GM12878 (cell line): Measurements from ENCODE around the gene CHD9. TPM values are rescaled to one million over a fixed set of nuclear protein-coding genes. Genes with fewer than 3 reads are reported as not detected.

ENCODE experiments used
- ATAC-seq: fragments of 200-7000 bp; cut with Tn5 transposase; 3 replicates; pipeline ENCODE4 v1.9.1; 2020; ENCODE audit warnings: mild to moderate bottlenecking, moderate library complexity
- BruUV-seq: library from RNA; stranded (reverse); fragments of 400-500 nt; replicated peaks from 2 replicates; lab custom pipeline; 2021; lab: Mats Ljungman, UMichigan
- CTCF ChIA-PET: fragments of 300-600 bp; sonication (Branson Sonifier 250); formaldehyde crosslinking; extraction: SDS; loops from one replicate; lab custom pipeline; 2021; ENCODE audit warnings: inconsistent platforms; lab: Yijun Ruan, JAX
- POLR2A ChIA-PET: fragments of 350-600 bp; formaldehyde crosslinking; extraction: SDS; loops from one replicate; lab custom pipeline; 2021; ENCODE audit warnings: inconsistent platforms; lab: Charles Lee
- RAD21 ChIA-PET: fragments of 300-600 bp; sonication (Branson Sonifier 250); formaldehyde crosslinking; loops from one replicate; lab custom pipeline; 2023; ENCODE audit warnings: antibody characterized with exemption; ENCODE audit not compliant: unreplicated experiment; lab: Charles Lee
- SMC1A ChIA-PET: fragments of 300-600 bp; sonication (Branson Sonifier 250); formaldehyde crosslinking; loops from one replicate; lab custom pipeline; 2023; ENCODE audit not compliant: unreplicated experiment, uncharacterized antibody; lab: Charles Lee
- DNase-seq: peaks from one replicate; pipeline ENCODE4 v3.0.0-alpha.2; 2011; ENCODE audit warnings: low read depth, low spot score
- FAIRE-seq: peaks from 3 replicates; lab custom pipeline; 2011; peaks lifted over from hg19 to GRCh38; lab: Jason Lieb, UNC
- H2AFZ ChIP-seq: 2 replicates; pipeline ENCODE4 v1.6.0; 2011; ENCODE audit warnings: low read depth, low read length, control low read depth; ENCODE audit not compliant: control insufficient read depth
- H3K27ac ChIP-seq: 2 replicates; pipeline ENCODE4 v1.5.1; 2011; ENCODE audit warnings: control low read depth; ENCODE audit not compliant: control insufficient read depth, insufficient read depth
- H3K27me3 ChIP-seq, 2 experiments: replicated peaks in 1 of 2; 2 replicates each; pipeline versions ENCODE4 v1.6.0 to v1.6.1; 2011; ENCODE audit warnings: low read length in 1 of 2; ENCODE audit not compliant: control insufficient read depth in 2 of 2, insufficient read depth in 2 of 2
- H3K36me3 ChIP-seq, 2 experiments: 2 replicates each; pipeline ENCODE4 v1.5.1; 2011; ENCODE audit warnings: low read length in 1 of 2; ENCODE audit not compliant: control insufficient read depth in 2 of 2, insufficient read depth in 2 of 2
- H3K4me1 ChIP-seq: 2 replicates; pipeline ENCODE4 v1.6.1; 2011; ENCODE audit warnings: mild to moderate bottlenecking, low read length, moderate library complexity, mixed read lengths; ENCODE audit not compliant: control insufficient read depth, insufficient read depth
- H3K4me2 ChIP-seq: 2 replicates; pipeline ENCODE4 v1.6.0; 2011; ENCODE audit warnings: control low read depth; ENCODE audit not compliant: control insufficient read depth, insufficient read depth
- H3K4me3 ChIP-seq: fragments of 200-600 bp; sonication (generic); 2 replicates; pipeline ENCODE4 v1.5.1; 2016
- H3K79me2 ChIP-seq: 2 replicates; pipeline ENCODE4 v1.6.0; 2011; ENCODE audit warnings: low read length; ENCODE audit not compliant: control insufficient read depth, insufficient read depth
- H3K9ac ChIP-seq: 2 replicates; pipeline ENCODE4 v1.8.0; 2011; ENCODE audit warnings: low read length, control low read depth, mixed read lengths; ENCODE audit not compliant: control insufficient read depth, insufficient read depth
- H3K9me3 ChIP-seq: replicated peaks from 3 replicates; pipeline ENCODE4 v1.5.1; 2011; ENCODE audit warnings: mild to moderate bottlenecking, low read length; ENCODE audit not compliant: control insufficient read depth, insufficient read depth
- H4K20me1 ChIP-seq: 2 replicates; pipeline ENCODE4 v1.6.0; 2011; ENCODE audit not compliant: control insufficient read depth, insufficient read depth
- ASH2L ChIP-seq: fragments of 300-600, 200-600 bp; sonication (generic); IDR thresholded peaks from 2 replicates; pipeline ENCODE4 v1.6.1; 2017; ENCODE audit warnings: low read depth, mild to moderate bottlenecking, borderline replicate concordance
- IKZF2 ChIP-seq, 2 experiments: fragments of 450-650 bp; IDR thresholded peaks; 2 replicates each; pipeline ENCODE4 v1.6.1; 2017; ENCODE audit warnings: mild to moderate bottlenecking in 2 of 2, moderate library complexity in 2 of 2
- POLR2AphosphoS5 ChIP-seq: IDR thresholded peaks from 2 replicates; pipeline ENCODE4 v1.6.1; 2011; ENCODE audit warnings: mild to moderate bottlenecking, low read length, inconsistent platforms
- SPI1 ChIP-seq: IDR thresholded peaks from 2 replicates; pipeline ENCODE4 v1.6.1; 2011; ENCODE audit warnings: low read depth, mild to moderate bottlenecking, low read length, moderate library complexity, borderline replicate concordance; ENCODE audit not compliant: insufficient read depth
- SUZ12 ChIP-seq: fragments of 200-600 bp; sonication (generic); IDR thresholded peaks from one replicate; pipeline ENCODE4 v1.6.1; 2018; ENCODE audit warnings: antibody characterized with exemption, mild to moderate bottlenecking; ENCODE audit not compliant: unreplicated experiment
- WGBS: methylation state at CpG from one replicate; pipeline ENCODE4 v1.1.6; 2016; ENCODE audit warnings: low lambda C conversion rate; ENCODE audit not compliant: insufficient replicate concordance, insufficient coverage; ENCODE audit errors: missing lambda C conversion rate; 5-methylcytosine and 5-hydroxymethylcytosine counted together
- in situ Hi-C: fragments of 300-500 bp; cut with MboI; formaldehyde crosslinking; loops from 9 replicates; pipeline ENCODE4 v1.14.3; 2018; ENCODE audit warnings: mixed read lengths
- intact Hi-C: fragments of 100-400 bp; cut with micrococcal nuclease; formaldehyde crosslinking; loops from one replicate; pipeline ENCODE4 v1.14.2; 2022; ENCODE audit not compliant: unreplicated experiment
- polyA plus RNA-seq, 11 experiments: library from polyadenylated mRNA; depleted of rRNA in 4 of 11; unstranded in 6 of 11; stranded (reverse) in 5 of 11; fragments of >200 nt; fragmentation: Nextera tagmentation in 4 of 11; fragmentation: Illumina TruSeq in 1 of 11; extraction: Ambion mirVana in 4 of 11; extraction: Trizol in 1 of 11; gene quantifications; 1 replicate in 1 of 11; 2 replicates in 10 of 11; pipeline versions ENCODE4 v1.2.1 to v1.2.3, GENCODE V29; 2011 to 2016; ENCODE audit warnings: inconsistent platforms in 2 of 11, missing spikeins in 2 of 11, low read depth in 1 of 11
- total RNA-seq, 4 experiments: library from RNA; depleted of rRNA in 3 of 4; stranded (reverse); fragments of >200 nt in 3 of 4; fragmentation: Illumina TruSeq in 1 of 4; extraction: Trizol in 1 of 4; gene quantifications; 2 replicates each; pipeline versions ENCODE4 v1.2.1 to v1.2.3, GENCODE V29; 2013 to 2021
- TF ChIP-seq, protein P1 (sequence below): fragments of 450-650 bp; IDR thresholded peaks from 2 replicates; pipeline ENCODE4 v1.6.1; 2016; ENCODE audit warnings: mild to moderate bottlenecking
- TF ChIP-seq, protein P2 (sequence below): fragments of 450-650 bp; IDR thresholded peaks from 2 replicates; pipeline ENCODE4 v1.6.1; 2017; ENCODE audit warnings: mild to moderate bottlenecking, low read depth, inconsistent platforms; ENCODE audit not compliant: poor library complexity, severe bottlenecking
- TF ChIP-seq, protein P3 (sequence below): fragments of 450-650 bp; IDR thresholded peaks from 2 replicates; pipeline ENCODE4 v1.6.1; 2016; ENCODE audit warnings: mild to moderate bottlenecking, moderate library complexity, borderline replicate concordance
- TF ChIP-seq, protein P4 (sequence below): IDR thresholded peaks from 2 replicates; pipeline ENCODE4 v1.6.1; 2012; ENCODE audit warnings: low read depth, low read length, improper control_type of control experiment

CHD9 gene
- total and polyA plus RNA-seq, 10 of the 15 experiments (the other 5 are each of a cell fraction or from before 2014, with no cell fraction given) = 29.2 to 95.7 (median 54.3) TPM

DNA sequence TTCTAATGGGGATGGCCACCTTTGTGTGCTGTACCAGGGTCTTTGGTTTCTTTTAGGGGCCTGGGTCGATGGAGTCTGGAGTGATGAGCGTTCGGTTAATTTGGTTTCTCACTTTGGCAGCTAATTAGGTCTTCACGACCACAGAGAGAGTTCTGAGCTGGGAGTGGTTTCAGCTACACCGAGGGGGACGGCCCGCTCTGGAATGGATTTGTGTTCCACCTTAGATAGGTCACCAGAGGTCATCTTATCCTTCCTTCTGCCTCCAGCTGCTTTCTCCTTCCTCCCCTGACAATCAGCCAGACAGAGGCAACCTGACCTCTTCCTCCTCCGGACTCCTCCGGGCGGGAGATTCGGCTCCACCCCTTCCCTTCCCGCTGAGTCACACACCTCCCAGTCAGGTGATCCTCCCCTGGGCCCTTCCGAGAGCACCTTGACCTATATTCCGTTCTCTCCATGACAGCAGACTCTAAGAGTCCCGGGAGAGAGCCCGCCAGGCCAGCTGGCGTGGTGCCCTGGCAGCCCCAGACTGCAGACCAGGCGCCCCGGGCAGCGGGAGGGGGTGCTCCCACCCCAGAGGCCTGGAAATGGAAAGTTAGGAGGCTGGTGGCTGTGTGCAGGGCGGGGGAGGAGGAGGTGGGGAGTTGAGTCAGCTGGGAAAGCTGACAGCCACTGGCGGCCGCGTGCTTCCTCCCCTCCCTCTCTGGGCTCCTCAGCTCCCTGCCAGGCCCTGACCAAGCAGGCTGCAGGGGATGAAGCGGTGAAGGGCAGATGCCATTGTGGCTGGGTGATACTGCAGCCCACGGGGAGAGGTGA lies 44.7 kb downstream of the CHD9 start (continued):
- TF ChIP-seq, protein P1, sequence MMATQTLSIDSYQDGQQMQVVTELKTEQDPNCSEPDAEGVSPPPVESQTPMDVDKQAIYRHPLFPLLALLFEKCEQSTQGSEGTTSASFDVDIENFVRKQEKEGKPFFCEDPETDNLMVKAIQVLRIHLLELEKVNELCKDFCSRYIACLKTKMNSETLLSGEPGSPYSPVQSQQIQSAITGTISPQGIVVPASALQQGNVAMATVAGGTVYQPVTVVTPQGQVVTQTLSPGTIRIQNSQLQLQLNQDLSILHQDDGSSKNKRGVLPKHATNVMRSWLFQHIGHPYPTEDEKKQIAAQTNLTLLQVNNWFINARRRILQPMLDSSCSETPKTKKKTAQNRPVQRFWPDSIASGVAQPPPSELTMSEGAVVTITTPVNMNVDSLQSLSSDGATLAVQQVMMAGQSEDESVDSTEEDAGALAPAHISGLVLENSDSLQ = peak; percentile 22; the same call in 1 of the 2 replicates
- TF ChIP-seq, protein P2, sequence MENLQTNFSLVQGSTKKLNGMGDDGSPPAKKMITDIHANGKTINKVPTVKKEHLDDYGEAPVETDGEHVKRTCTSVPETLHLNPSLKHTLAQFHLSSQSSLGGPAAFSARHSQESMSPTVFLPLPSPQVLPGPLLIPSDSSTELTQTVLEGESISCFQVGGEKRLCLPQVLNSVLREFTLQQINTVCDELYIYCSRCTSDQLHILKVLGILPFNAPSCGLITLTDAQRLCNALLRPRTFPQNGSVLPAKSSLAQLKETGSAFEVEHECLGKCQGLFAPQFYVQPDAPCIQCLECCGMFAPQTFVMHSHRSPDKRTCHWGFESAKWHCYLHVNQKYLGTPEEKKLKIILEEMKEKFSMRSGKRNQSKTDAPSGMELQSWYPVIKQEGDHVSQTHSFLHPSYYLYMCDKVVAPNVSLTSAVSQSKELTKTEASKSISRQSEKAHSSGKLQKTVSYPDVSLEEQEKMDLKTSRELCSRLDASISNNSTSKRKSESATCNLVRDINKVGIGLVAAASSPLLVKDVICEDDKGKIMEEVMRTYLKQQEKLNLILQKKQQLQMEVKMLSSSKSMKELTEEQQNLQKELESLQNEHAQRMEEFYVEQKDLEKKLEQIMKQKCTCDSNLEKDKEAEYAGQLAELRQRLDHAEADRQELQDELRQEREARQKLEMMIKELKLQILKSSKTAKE = peak; percentile 81
- TF ChIP-seq POLR2AphosphoS5 = peak; percentile 17; the same call in 1 of the 2 replicates
- TF ChIP-seq, all 136 proteins: peak for 38

DNA sequence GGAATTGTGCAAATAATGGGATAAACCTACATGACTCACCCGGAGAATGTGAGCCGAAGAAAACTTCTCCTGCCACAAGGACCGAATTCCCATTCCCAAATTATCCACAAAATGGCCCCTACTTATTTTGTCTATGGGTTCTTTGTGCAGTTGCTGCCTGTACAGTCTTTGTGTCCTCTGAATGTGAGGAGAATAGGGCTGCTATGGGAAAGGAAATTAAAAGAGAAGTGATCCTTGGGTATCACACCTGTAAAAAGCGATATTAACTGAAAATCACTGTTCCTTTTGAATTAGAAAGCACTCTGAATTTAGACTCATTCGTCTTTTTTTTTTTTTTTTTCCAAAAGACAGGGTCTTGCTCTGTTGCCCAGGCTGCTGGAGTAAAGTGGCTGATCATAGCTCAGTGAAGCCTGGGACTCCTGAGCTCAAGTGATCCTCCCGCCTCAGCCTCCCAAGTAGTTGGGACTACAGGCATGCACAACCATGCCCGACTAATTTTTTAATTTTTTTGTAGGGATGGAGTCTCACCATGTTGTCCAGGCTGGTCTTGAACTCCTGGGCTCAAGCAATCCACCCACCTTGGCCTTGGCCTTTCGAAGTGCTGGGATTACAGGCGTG lies 45.4 kb downstream of the CHD9 start:
- H3K79me2 ChIP-seq = peaks cover 49% of the 10 kb centered on the region
- 76% methylated on average over 8 of the region's 9 CpGs for WGBS
- no peaks in the 10 kb centered on the region for H3K27me3 ChIP-seq
- no peaks in the 10 kb centered on the region for H3K9me3 ChIP-seq
- ChIA-PET CTCF (interaction anchor here (1.0 to 3.3 kb wide), 10 partner anchors 11 to 61 kb away, joined by 3 to 17 read pairs (median 7); partner anchors contain the start of gene CHD9), POLR2A (interaction anchor here (0.6 to 6.8 kb wide), 11 partner anchors 9 to 112 kb away, joined by 3 to 142 read pairs (median 4); partner anchors contain the start of gene CHD9), RAD21 (interaction anchor here (0.6 to 10.4 kb wide), 14 partner anchors 8 to 110 kb away, joined by 3 to 107 read pairs (median 4); partner anchors contain the start of gene CHD9), SMC1A (interaction anchor here (0.9 to 11.1 kb wide), 11 partner anchors 9 to 109 kb away, joined by 3 to 270 read pairs (median 9); partner anchors contain the start of gene CHD9)
- no peak for FAIRE-seq
- no peak for DNase-seq
- no peaks in the 10 kb centered on the region for H4K20me1 ChIP-seq
- no peak for ATAC-seq
- peak overlapping the region; percentile 76 for H3K9ac ChIP-seq
- H3K27ac ChIP-seq = peak overlapping the region; percentile 96
- in situ Hi-C loops = no loop called here
- H3K4me2 ChIP-seq = peak overlapping the region; percentile 70
- no TSS peak for BruUV-seq
- intact Hi-C loops = no loop called here
- H3K4me3 ChIP-seq = peak overlapping the region; percentile 79
- H3K36me3 ChIP-seq = no peaks in the 10 kb centered on the region; a peak in 1 of 4 replicates
- no peak overlapping the region for H2AFZ ChIP-seq
- peaks cover 25% of the 10 kb centered on the region for H3K4me1 ChIP-seq
- TF ChIP-seq SPI1 (peak; percentile 27; the same call in 1 of the 2 replicates), IKZF2 (IDR thresholded peaks at IDR 0.05) (peak in 1 of 2 experiments; percentile 23; a peak in 1 of 4 replicates), ASH2L (no peak), SUZ12 (no peak)
- TF ChIP-seq, protein P3, sequence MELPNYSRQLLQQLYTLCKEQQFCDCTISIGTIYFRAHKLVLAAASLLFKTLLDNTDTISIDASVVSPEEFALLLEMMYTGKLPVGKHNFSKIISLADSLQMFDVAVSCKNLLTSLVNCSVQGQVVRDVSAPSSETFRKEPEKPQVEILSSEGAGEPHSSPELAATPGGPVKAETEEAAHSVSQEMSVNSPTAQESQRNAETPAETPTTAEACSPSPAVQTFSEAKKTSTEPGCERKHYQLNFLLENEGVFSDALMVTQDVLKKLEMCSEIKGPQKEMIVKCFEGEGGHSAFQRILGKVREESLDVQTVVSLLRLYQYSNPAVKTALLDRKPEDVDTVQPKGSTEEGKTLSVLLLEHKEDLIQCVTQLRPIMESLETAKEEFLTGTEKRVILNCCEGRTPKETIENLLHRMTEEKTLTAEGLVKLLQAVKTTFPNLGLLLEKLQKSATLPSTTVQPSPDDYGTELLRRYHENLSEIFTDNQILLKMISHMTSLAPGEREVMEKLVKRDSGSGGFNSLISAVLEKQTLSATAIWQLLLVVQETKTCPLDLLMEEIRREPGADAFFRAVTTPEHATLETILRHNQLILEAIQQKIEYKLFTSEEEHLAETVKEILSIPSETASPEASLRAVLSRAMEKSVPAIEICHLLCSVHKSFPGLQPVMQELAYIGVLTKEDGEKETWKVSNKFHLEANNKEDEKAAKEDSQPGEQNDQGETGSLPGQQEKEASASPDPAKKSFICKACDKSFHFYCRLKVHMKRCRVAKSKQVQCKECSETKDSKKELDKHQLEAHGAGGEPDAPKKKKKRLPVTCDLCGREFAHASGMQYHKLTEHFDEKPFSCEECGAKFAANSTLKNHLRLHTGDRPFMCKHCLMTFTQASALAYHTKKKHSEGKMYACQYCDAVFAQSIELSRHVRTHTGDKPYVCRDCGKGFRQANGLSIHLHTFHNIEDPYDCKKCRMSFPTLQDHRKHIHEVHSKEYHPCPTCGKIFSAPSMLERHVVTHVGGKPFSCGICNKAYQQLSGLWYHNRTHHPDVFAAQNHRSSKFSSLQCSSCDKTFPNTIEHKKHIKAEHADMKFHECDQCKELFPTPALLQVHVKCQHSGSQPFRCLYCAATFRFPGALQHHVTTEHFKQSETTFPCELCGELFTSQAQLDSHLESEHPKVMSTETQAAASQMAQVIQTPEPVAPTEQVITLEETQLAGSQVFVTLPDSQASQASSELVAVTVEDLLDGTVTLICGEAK = no peak
- TF ChIP-seq, protein P4, sequence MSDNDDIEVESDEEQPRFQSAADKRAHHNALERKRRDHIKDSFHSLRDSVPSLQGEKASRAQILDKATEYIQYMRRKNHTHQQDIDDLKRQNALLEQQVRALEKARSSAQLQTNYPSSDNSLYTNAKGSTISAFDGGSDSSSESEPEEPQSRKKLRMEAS = no peak
